Transverse colon (tissue), 3 donors: ENCODE results near the gene GABARAPL1.

Experiments
- EP300 ChIP-seq: sonication (generic); formaldehyde crosslinking; IDR thresholded peaks from one replicate; pipeline ENCODE4 v1.6.1; 2017; ENCODE audit warnings: antibody characterized with exemption, low read depth
- POLR2A ChIP-seq: fragments of 450-650 bp; IDR thresholded peaks from one replicate; pipeline ENCODE4 v1.6.1; 2016; ENCODE audit warnings: antibody characterized with exemption, mild to moderate bottlenecking, moderate library complexity
- TF ChIP-seq, protein P1 (sequence below), 5 experiments: fragments of 200-600 bp in 3 of 5; fragments of 450-650 bp in 2 of 5; sonication (generic) in 3 of 5; IDR thresholded peaks; 1 replicate in 2 of 5; 2 replicates in 3 of 5; pipeline ENCODE4 v1.5.1; 2016 to 2017; ENCODE audit warnings: antibody characterized with exemption in 5 of 5, inconsistent platforms in 3 of 5, mild to moderate bottlenecking in 2 of 5, moderate library complexity in 1 of 5

DNA sequence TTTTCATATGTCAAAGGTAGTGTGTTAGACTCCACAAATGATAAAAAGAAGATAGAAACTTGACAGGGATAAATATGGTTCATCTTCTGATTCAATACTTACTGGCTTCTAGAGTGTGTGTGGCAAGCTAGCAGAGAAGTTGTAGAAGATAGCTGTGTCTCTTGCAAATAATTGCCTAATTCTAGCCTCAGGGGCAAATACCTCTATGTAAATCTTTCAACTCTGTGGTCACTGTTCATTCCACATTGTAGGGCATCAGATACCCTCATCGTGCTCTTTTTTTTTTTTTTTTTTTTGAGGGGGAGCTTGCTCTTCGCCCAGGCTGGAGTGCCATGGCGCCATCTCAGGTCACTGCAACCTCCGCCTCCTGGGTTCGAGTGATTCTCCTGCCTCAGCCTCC is 42.5 kb upstream of the GABARAPL1 start:
- TF ChIP-seq, protein P1, sequence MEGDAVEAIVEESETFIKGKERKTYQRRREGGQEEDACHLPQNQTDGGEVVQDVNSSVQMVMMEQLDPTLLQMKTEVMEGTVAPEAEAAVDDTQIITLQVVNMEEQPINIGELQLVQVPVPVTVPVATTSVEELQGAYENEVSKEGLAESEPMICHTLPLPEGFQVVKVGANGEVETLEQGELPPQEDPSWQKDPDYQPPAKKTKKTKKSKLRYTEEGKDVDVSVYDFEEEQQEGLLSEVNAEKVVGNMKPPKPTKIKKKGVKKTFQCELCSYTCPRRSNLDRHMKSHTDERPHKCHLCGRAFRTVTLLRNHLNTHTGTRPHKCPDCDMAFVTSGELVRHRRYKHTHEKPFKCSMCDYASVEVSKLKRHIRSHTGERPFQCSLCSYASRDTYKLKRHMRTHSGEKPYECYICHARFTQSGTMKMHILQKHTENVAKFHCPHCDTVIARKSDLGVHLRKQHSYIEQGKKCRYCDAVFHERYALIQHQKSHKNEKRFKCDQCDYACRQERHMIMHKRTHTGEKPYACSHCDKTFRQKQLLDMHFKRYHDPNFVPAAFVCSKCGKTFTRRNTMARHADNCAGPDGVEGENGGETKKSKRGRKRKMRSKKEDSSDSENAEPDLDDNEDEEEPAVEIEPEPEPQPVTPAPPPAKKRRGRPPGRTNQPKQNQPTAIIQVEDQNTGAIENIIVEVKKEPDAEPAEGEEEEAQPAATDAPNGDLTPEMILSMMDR (IDR thresholded peaks at IDR 0.05), result no peak
- no peak for TF ChIP-seq POLR2A
- TF ChIP-seq EP300, result no peak
